ENCODE results near the gene TMEM271.

The TMEM271 gene

GRCh38 chr4:531721-532565, 44.2 kb downstream of the TMEM271 start:
- DNase-seq, result peak in 1 of 2 experiments; percentile 14

DNA sequence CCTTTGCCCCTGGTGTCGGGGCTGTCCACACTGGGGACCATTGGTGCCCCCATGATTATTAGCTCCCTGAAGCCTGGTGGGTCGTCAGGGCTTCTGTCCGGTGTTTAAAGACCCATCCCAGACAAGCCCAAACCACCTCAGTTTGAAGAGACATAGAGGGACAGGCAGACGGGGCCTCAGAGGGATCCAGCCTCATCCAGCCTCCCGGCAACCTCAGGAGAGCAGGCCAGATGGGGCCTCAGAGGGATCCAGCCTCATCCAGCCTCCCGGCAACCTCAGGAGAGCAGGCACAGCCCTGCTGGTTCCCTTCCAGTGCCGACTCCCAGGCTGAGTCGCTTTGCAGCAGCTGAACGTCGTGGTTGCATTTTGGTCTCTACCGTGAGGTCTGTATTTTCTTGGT, 45.0 kb downstream of the TMEM271 start:
- DNase-seq, result peak in 1 of 2 experiments; percentile 1

GRCh38 chr4:530017-530781, 45.9 kb downstream of the TMEM271 start:
- DNase-seq, result peak in 1 of 2 experiments; percentile 9

- DNase-seq, result peak in 1 of 2 experiments; percentile 3
These were observed 46.5 kb downstream of the TMEM271 start for GRCh38 chr4:529563-529962.

DNA sequence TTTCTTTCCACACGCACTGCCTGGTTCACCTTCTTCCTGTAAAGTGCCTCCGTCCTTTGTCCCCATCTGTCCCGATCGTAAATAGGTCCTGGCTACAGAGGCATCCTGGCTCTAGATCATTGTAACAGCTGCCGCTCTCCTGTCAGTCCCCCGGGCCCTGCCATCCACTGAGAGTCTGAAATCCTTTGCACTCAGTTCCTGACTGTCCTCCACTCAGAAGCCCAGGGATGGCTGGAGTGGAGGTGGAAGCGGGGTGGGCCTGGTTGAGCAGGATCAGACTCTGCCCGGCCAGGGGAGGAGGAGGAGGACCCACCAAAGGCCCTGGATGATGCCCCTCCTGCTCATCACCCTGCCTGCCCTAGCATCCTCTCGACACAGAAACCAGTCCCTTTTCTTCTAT, 47.3 kb downstream of the TMEM271 start:
- DNase-seq, result peak in 1 of 2 experiments; percentile 7

DNA sequence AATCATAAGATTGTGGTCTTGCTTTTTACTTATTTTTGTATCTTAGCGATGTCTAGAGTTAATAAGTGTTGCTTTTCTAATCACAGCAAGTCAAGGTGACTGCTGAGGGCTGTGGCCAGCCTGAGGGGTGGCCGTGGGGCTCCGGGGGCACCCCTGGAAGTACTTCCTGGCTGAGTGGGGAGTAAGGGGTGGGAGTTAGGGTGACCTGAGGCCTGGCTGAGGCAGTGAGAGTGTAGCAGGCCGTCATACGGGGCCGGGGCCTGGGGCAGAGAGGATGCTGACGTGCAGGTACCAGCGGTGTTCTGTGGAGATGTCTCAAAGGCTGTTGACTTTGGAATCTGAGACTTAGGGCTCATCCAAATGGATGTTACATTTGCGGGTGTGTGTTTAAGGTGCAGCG, 47.8 kb downstream of the TMEM271 start:
- DNase-seq, result peak in 1 of 2 experiments; percentile 1

GRCh38 chr4:526971-527460, 49.1 kb downstream of the TMEM271 start:
- no peak for DNase-seq

- no peak for DNase-seq
These were observed 49.7 kb downstream of the TMEM271 start for GRCh38 chr4:526189-526909.

- no peak for DNase-seq
These were observed 50.4 kb downstream of the TMEM271 start for GRCh38 chr4:525660-526059.

DNA sequence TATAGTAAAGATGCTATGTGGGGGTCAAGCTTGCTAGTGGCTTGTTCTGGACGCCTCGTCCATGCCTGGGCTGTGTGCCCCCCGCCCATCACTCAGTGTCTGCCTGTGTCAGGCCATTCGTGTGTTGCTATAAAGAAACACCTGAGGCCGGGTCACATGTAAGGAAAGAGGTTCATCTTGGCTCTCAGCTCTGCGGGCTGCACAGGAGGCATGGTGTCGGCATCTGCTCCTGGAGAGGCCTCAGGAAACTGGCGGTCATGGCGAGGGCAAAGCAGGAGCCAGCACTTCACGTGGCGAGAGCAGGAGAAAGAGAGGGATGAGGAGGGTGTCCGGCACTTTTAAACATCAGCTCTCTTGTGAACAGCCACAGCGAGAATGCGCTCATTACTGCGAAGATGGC, 51.9 kb downstream of the TMEM271 start:
- DNase-seq, result no peak

Data from activated T-cell treated with anti-CD3 and anti-CD28 coated beads, Interleukin-2, amount 50 U/mL, for 48 hours (primary cell).